Rectal smooth muscle tissue (tissue), 1 donor: ENCODE results near the gene TBC1D2B.
"Not testable (repeated sequence)": the region's sequence is repeated elsewhere in the genome, so short reads cannot be mapped to it uniquely, and the experiment has no call there.

Experiments used
- H3K27ac ChIP-seq: one replicate; pipeline ENCODE4 v1.7.0; 2013; ENCODE audit warnings: low read depth, low read length, inconsistent platforms
- H3K27me3 ChIP-seq: one replicate; pipeline ENCODE4 v1.7.0; 2013; ENCODE audit warnings: low read length; ENCODE audit not compliant: control insufficient read depth, insufficient read depth
- H3K36me3 ChIP-seq: one replicate; pipeline ENCODE4 v1.7.0; 2013; ENCODE audit warnings: low read length; ENCODE audit not compliant: control insufficient read depth, insufficient read depth
- H3K4me1 ChIP-seq: one replicate; pipeline ENCODE4 v1.7.0; 2013; ENCODE audit warnings: low read length; ENCODE audit not compliant: control insufficient read depth, insufficient read depth
- H3K4me3 ChIP-seq: one replicate; pipeline ENCODE4 v1.7.0; 2013; ENCODE audit warnings: low read length
- H3K9ac ChIP-seq: one replicate; pipeline ENCODE4 v1.7.0; 2013; ENCODE audit warnings: low read length

Gene TBC1D2B

GRCh38 chr15:77987765-77988136 lies 89.8 kb downstream of the TBC1D2B start:
- H3K9ac ChIP-seq, H3K36me3 ChIP-seq, H3K4me3 ChIP-seq, H3K27ac ChIP-seq, H3K27me3 ChIP-seq: not testable (repeated sequence)
- H3K4me1 ChIP-seq, result peaks cover 22% of the 10 kb centered on the region

- Histone ChIP-seq H3K4me3 (no peak overlapping the region), H3K4me1 (peaks cover 18% of the 10 kb centered on the region), H3K27ac (no peak overlapping the region), H3K27me3 (no peaks in the 10 kb centered on the region), H3K36me3 (no peaks in the 10 kb centered on the region), H3K9ac (no peak overlapping the region)
Observed at GRCh38 chr15:77986891-77987764, 90.4 kb downstream of the TBC1D2B start.

- H3K9ac ChIP-seq, result no peak overlapping the region
- no peaks in the 10 kb centered on the region for H3K27me3 ChIP-seq
- H3K4me1 ChIP-seq, result peaks cover 12% of the 10 kb centered on the region
- no peaks in the 10 kb centered on the region for H3K36me3 ChIP-seq
- no peak overlapping the region for H3K4me3 ChIP-seq
- no peak overlapping the region for H3K27ac ChIP-seq
Observed at GRCh38 chr15:77985931-77986480, 91.5 kb downstream of the TBC1D2B start.

DNA sequence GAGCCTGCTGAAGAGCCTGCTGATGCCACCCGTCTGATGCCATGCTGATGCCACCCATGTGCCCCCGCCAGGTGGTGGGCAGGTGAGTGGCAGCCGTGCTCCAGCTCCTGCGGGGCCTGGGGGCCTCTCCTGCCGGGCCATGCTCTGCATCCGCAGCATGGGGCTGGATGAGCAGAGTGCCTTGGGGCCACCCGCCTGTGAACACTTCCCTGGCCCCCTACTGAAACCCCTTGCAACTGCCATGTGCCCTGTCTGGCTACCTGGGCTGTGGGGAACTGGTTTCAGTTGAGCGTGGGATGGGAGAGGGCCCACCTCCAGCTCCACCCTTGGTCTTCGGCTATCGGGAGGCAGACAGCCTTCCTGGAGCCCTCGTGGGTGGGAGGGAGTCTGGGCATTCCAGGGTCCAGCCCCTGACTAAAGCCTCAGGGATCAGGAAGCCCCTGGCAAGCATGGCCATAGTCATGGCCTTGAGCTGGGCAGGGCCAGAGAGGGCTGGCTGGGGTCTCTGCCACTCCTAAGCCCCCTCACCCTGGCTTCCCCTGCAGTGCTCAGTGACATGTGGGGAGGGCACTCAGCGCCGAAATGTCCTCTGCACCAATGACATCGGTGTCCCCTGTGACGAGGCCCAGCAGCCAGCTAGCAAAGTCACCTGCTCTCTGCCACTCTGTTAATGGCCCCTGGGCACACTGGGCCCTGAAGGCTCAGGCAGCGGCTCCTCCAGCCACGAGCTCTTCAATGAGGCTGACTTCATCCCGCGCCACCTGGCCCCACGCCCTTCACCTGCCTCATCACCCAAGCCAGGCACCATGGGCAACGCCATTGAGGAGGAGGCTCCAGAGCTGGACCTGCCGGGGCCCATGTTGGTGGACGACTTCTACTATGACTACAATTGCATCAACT lies 92.2 kb downstream of the TBC1D2B start:
- no peaks in the 10 kb centered on the region for H3K27me3 ChIP-seq
- H3K4me1 ChIP-seq, result peaks cover 5% of the 10 kb centered on the region
- no peak overlapping the region for H3K27ac ChIP-seq
- H3K9ac ChIP-seq, result no peak overlapping the region
- no peaks in the 10 kb centered on the region for H3K36me3 ChIP-seq
- H3K4me3 ChIP-seq, result no peak overlapping the region

- Histone ChIP-seq H3K4me3 (no peak overlapping the region), H3K4me1 (no peaks in the 10 kb centered on the region), H3K27ac (no peak overlapping the region), H3K9ac (no peak overlapping the region), H3K36me3 (no peaks in the 10 kb centered on the region), H3K27me3 (no peaks in the 10 kb centered on the region)
Observed at GRCh38 chr15:77984446-77984861, 93.1 kb downstream of the TBC1D2B start.

- Histone ChIP-seq H3K27ac (no peak overlapping the region), H3K9ac (no peak overlapping the region), H3K4me1 (no peaks in the 10 kb centered on the region), H3K4me3 (no peak overlapping the region), H3K27me3 (no peaks in the 10 kb centered on the region), H3K36me3 (no peaks in the 10 kb centered on the region)
Observed at GRCh38 chr15:77983708-77984445, 93.6 kb downstream of the TBC1D2B start.

DNA sequence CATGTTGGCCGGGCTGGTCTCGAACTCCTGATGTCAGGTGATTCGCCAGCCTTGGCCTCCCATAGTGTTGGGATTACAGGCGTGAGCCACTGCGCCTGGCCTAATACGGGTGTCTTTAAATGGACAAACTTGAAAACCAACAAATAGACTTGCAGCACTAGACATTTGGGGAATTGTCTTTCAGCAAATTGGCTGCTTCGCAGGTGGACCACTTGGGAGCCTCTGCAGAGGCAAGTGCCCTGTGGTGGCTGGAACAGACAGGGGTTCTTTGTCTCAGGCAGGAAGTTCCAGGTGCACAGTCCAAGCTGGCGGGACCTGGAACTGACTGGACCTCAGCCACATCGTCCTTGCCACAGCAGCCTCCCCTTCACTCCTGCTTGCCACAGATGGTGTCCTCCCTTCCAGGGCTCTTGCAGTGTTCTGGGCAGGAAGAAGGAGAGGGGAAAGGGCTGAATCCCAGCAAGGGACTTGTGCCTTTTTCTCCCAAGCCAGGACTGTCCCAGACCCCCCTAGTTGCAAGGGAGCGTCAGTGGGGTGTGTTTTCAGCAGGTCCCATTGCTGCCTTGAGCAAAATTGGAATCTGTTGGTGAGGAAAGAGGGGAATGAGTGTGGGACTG lies 94.3 kb downstream of the TBC1D2B start:
- Histone ChIP-seq H3K27ac (no peak overlapping the region), H3K27me3 (no peaks in the 10 kb centered on the region), H3K9ac (no peak overlapping the region), H3K4me3 (no peak overlapping the region), H3K4me1 (no peaks in the 10 kb centered on the region), H3K36me3 (no peaks in the 10 kb centered on the region)

DNA sequence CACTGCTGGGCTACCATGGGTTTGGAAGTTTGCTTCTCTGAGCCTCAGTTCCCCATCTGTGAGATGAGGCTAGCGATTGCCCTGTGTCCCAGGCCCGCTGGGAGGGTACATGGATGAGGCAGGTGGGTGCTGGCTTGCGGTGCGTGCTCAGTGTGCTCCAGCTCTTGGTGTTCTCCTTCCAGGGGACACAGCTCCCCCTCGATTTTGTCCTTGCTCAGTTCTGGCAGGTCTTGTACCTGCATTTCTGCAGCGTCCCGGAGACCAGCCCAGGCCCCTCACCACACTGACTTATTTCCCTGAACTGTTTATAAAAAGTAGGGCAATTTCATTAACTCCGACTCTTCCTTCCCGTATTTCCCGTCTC lies 95.4 kb downstream of the TBC1D2B start:
- H3K9ac ChIP-seq, result no peak overlapping the region
- H3K27me3 ChIP-seq, result no peaks in the 10 kb centered on the region
- H3K27ac ChIP-seq, result no peak overlapping the region
- no peaks in the 10 kb centered on the region for H3K4me1 ChIP-seq
- no peak overlapping the region for H3K4me3 ChIP-seq
- H3K36me3 ChIP-seq, result no peaks in the 10 kb centered on the region

DNA sequence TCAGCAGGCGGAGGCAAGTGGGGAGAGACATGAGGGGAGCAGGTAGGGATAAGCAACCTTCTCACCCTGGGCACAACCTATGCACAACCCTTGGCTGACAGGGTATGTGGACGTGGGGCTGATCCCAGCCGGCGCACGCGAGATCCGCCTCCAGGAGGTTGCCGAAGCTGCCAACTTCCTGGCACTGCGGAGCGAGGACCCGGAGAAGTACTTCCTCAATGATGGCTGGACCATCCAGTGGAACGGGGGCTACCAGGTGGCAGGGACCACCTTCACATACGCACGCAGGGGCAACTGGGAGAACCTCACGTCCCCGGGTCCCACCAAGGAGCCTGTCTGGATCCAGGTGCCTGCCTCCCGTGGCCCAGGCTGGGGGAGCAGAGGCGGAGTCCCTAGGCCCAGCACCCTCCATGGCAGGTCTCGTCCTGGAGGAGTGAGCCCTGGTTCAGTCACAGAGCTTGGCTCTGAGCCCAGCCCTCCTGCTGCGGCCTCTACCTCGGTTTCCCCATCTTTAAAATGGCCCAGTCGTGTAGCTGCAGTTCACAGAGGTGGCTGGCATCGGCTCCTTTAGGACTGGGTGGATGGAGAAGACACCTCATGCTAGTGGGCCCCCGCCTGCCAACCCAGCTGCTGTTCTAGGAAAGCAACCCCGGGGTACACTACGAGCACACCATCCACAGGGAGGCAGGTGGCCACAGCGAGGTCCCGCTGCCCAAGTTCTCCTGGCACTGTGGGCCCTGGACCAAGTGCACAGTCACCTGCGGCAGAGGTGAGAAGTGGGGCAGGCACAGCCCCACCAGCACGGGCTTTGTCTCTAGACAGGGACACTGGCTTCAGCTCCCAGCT lies 96.0 kb downstream of the TBC1D2B start:
- Histone ChIP-seq H3K27ac (no peak overlapping the region), H3K27me3 (no peaks in the 10 kb centered on the region), H3K9ac (no peak overlapping the region), H3K36me3 (no peaks in the 10 kb centered on the region), H3K4me3 (no peak overlapping the region), H3K4me1 (no peaks in the 10 kb centered on the region)

DNA sequence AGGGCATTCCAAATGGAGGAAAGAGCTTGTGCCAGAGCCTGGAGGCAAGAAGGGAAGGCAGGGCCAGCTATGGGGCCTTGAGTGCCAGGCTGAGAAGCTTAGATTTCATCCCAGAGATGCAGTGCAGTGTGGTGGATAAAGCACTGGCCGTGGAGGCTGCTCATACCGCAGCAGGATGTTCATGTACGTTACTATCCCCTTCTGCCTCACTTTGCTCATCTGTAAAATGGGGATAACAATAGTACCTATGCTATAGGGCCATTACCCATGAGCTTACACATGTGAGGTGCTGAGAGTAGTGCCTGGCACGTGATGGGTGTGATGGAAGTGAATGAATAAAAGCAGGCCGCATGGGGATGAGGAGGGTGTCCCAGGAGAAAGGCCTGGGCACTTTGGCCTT lies 96.8 kb downstream of the TBC1D2B start:
- not testable (repeated sequence) for H3K27ac ChIP-seq, H3K4me3 ChIP-seq, H3K9ac ChIP-seq, H3K4me1 ChIP-seq, H3K27me3 ChIP-seq, H3K36me3 ChIP-seq

GRCh38 chr15:77980098-77980497 lies 97.4 kb downstream of the TBC1D2B start:
- Histone ChIP-seq H3K4me3 (no peak overlapping the region), H3K36me3 (no peaks in the 10 kb centered on the region), H3K27me3 (no peaks in the 10 kb centered on the region), H3K9ac (no peak overlapping the region), H3K27ac (no peak overlapping the region), H3K4me1 (peaks cover 8% of the 10 kb centered on the region)
